Measurements from ENCODE around the gene PVRIG. TPM values are rescaled to one million over a fixed set of nuclear protein-coding genes. Genes with fewer than 3 reads are reported as not detected.

PVRIG gene
- total RNA-seq, 1 experiment from 2014 or later = 1.1 TPM

GRCh38 chr7:100198266-100198665 is 21.5 kb upstream of the PVRIG start:
- H3K4me2 ChIP-seq = no peak overlapping the region
- no peak overlapping the region for H2AFZ ChIP-seq
- H3F3A ChIP-seq (ENCODE audit: insufficient read depth, low read depth) = no peaks in the 10 kb centered on the region
- H3K27ac ChIP-seq = no peak overlapping the region
- no peaks in the 10 kb centered on the region for H4K20me1 ChIP-seq (ENCODE audit: insufficient read depth)
- no peak for DNase-seq
- CTCF ChIA-PET = no interaction called here
- intact Hi-C loops (cut with micrococcal nuclease; ENCODE audit: unreplicated experiment) = no loop called here
- no TSS peak for BruUV-seq (replicated peaks)
- H3K9me3 ChIP-seq (ENCODE audit: insufficient read depth, low read depth) = no peaks in the 10 kb centered on the region
- no peak overlapping the region for H3K4me3 ChIP-seq
- POLR2A ChIA-PET (ENCODE audit: unreplicated experiment) = no interaction called here
- no peaks in the 10 kb centered on the region for H3K27me3 ChIP-seq (ENCODE audit: insufficient read depth, low read depth)
- H3K4me1 ChIP-seq (replicated peaks; ENCODE audit: insufficient read depth) = no peaks in the 10 kb centered on the region
- H3K36me3 ChIP-seq (ENCODE audit: low read depth) = no peaks in the 10 kb centered on the region
- TF ChIP-seq EZH2 (IDR thresholded peaks at IDR 0.05; ENCODE audit: low read depth) = no peak
- TF ChIP-seq CTCF (conservative IDR thresholded peaks at IDR 0.05) = no peak
- H3K79me2 ChIP-seq (ENCODE audit: low read depth) = no peaks in the 10 kb centered on the region
- no peaks in the 10 kb centered on the region for H3K9me2 ChIP-seq (ENCODE audit: insufficient read depth)

- no peaks in the 10 kb centered on the region for H3K27me3 ChIP-seq (ENCODE audit: insufficient read depth, low read depth)
- H3K4me3 ChIP-seq = no peak overlapping the region
- DNase-seq = no peak
- no peaks in the 10 kb centered on the region for H3K79me2 ChIP-seq (ENCODE audit: low read depth)
- no peak overlapping the region for H3K27ac ChIP-seq
- no TSS peak for BruUV-seq (replicated peaks)
- no peaks in the 10 kb centered on the region for H3K36me3 ChIP-seq (ENCODE audit: low read depth)
- ChIA-PET CTCF (interaction anchor here (0.6 kb wide), 1 partner anchor 20 kb away, joined by 6 read pairs; no protein-coding TSS in a partner anchor), POLR2A (ENCODE audit: unreplicated experiment) (interaction anchor here (0.6 to 0.8 kb wide), 3 partner anchors 22 to 206 kb away, joined by 4 to 7 read pairs (median 4); no protein-coding TSS in a partner anchor)
- no peaks in the 10 kb centered on the region for H3K9me3 ChIP-seq (ENCODE audit: insufficient read depth, low read depth)
- no peaks in the 10 kb centered on the region for H4K20me1 ChIP-seq (ENCODE audit: insufficient read depth)
- no peak overlapping the region for H3K4me2 ChIP-seq
- TF ChIP-seq CTCF (conservative IDR thresholded peaks at IDR 0.05) = no peak
- no peak for TF ChIP-seq EZH2 (IDR thresholded peaks at IDR 0.05; ENCODE audit: low read depth)
- H3K4me1 ChIP-seq (replicated peaks; ENCODE audit: insufficient read depth) = no peaks in the 10 kb centered on the region
- intact Hi-C loops (cut with micrococcal nuclease; ENCODE audit: unreplicated experiment) = no loop called here
- no peak overlapping the region for H2AFZ ChIP-seq
- no peaks in the 10 kb centered on the region for H3K9me2 ChIP-seq (ENCODE audit: insufficient read depth)
- no peaks in the 10 kb centered on the region for H3F3A ChIP-seq (ENCODE audit: insufficient read depth, low read depth)
Observed at GRCh38 chr7:100200693-100201092, 19.1 kb upstream of the PVRIG start.

- Histone ChIP-seq H3F3A (ENCODE audit: insufficient read depth, low read depth) (no peaks in the 10 kb centered on the region), H2AFZ (no peak overlapping the region), H3K4me3 (no peak overlapping the region), H3K36me3 (ENCODE audit: low read depth) (no peaks in the 10 kb centered on the region), H3K9me3 (ENCODE audit: insufficient read depth, low read depth) (no peaks in the 10 kb centered on the region), H3K27ac (no peak overlapping the region), H4K20me1 (ENCODE audit: insufficient read depth) (no peaks in the 10 kb centered on the region), H3K27me3 (ENCODE audit: insufficient read depth, low read depth) (no peaks in the 10 kb centered on the region), H3K9me2 (ENCODE audit: insufficient read depth) (no peaks in the 10 kb centered on the region), H3K79me2 (ENCODE audit: low read depth) (no peaks in the 10 kb centered on the region), H3K4me1 (replicated peaks; ENCODE audit: insufficient read depth) (no peaks in the 10 kb centered on the region), H3K4me2 (no peak overlapping the region)
- ChIA-PET CTCF (no interaction called here), POLR2A (ENCODE audit: unreplicated experiment) (no interaction called here)
- no peak for DNase-seq
- no peak for TF ChIP-seq CTCF (conservative IDR thresholded peaks at IDR 0.05)
- BruUV-seq (replicated peaks) = no TSS peak
- intact Hi-C loops (cut with micrococcal nuclease; ENCODE audit: unreplicated experiment) = no loop called here
Observed at GRCh38 chr7:100204454-100204853, 15.3 kb upstream of the PVRIG start.

Measured in PC-9 (cell line).